ENCODE data around the gene MIB1. TPM values are rescaled to one million over a fixed set of nuclear protein-coding genes. Genes with fewer than 3 reads are reported as not detected.

The MIB1 gene
- total RNA-seq, 1 donor from 2014 or later = 37.9 TPM

DNA sequence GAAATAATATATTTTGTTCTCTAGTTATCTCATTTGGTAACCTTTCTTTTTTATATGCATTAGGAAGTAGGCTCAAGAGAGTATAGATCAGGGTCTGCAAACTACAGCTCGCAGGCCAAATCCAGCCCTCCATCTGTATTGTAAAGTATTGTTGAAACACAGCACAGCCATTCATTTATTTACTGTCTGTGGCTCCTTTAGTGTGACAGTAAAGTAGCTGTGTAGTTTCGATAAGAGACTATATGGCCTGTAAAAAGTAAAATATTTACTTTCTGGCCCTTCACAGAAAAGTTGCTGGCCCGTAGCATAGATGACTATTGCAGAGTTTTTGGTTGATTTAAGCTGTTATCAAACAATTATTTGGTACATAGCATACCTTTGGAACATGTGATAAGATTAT, 67.6 kb downstream of the MIB1 start:
- intact Hi-C loops (cut with micrococcal nuclease) = no loop called here

- intact Hi-C loops (cut with micrococcal nuclease) = no loop called here
Observed at GRCh38 chr18:21809725-21810124, 69.1 kb downstream of the MIB1 start.

DNA sequence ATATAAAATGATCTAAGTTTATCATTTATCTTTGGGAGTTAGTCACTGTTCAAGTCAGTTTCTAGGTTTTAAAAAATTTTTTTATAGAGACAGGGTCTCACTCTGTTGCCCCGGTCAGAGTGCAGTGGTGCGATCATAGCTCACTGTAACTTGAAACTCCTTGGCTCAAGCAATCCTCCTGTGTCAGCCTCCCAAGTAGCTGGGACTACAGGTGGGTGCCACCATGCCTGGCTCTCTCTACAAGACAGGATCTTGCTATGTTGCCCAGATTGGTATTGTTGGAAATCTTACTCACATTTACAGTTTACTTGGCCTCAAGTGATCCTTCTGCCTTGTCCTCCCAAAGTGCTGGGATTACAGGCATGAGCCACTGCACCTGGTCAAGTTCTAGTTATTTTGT, 74.5 kb downstream of the MIB1 start:
- intact Hi-C loops (cut with micrococcal nuclease) = no loop called here

- intact Hi-C loops (cut with micrococcal nuclease) = loop anchor here (1.0 kb wide), 1 partner anchor 136 kb away; no protein-coding TSS in a partner anchor
Observed at GRCh38 chr18:21820033-21820810, 79.6 kb downstream of the MIB1 start.

DNA sequence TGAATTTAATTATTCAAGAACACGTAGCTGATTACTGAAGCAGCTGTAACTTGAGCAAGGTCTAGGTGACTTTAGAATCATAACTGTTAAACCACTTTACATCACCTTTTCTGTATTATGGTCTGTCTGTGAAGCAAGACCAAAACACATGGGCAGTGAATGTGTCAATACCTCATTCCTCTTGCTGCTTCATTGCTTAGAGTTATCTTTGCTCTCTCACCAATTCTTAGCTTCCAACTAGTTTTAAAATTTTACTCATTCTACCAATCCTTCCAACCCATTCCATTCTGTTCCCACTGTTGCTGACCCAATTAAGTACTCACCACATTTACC, 80.2 kb downstream of the MIB1 start:
- intact Hi-C loops (cut with micrococcal nuclease) = loop anchor here (1.0 kb wide), 1 partner anchor 136 kb away; no protein-coding TSS in a partner anchor

DNA sequence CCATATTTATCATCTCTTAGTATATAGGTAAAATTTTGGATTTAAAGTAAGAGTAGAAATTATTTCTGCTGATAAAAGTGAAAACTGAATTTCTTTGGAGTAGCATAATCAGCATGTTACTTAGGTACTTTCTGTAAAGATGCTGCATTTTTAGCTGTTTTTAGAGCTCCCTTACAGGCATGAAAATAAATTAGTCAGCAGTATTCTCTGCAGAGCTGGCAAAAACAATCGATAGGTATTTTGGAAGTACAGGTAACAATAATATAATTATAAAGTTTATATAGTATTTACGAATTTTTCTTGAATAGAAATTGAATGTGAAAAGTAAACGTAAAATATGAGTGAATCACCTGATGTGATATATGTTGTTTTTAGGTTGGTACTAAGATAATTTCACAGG, 83.3 kb downstream of the MIB1 start:
- intact Hi-C loops (cut with micrococcal nuclease) = no loop called here

DNA sequence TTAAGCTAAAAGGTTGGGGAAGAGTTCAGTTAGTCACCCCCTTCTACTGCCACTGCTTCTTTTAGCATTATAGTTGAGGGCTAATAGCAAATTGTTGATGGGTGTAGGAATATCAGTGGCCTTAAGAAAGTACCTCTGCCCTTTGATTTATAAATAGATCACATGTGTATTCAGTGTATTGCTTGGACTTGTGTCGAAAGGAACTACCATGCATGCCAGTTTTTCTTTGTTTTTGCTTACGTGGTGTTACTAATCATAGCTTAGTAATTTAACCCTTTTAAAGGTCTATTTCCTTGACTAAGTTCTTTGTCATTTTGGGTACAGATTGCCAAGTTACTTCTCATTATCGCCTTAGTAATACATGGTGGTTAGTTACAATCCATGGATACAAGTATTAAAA, 85.6 kb downstream of the MIB1 start:
- intact Hi-C loops (cut with micrococcal nuclease) = no loop called here

DNA sequence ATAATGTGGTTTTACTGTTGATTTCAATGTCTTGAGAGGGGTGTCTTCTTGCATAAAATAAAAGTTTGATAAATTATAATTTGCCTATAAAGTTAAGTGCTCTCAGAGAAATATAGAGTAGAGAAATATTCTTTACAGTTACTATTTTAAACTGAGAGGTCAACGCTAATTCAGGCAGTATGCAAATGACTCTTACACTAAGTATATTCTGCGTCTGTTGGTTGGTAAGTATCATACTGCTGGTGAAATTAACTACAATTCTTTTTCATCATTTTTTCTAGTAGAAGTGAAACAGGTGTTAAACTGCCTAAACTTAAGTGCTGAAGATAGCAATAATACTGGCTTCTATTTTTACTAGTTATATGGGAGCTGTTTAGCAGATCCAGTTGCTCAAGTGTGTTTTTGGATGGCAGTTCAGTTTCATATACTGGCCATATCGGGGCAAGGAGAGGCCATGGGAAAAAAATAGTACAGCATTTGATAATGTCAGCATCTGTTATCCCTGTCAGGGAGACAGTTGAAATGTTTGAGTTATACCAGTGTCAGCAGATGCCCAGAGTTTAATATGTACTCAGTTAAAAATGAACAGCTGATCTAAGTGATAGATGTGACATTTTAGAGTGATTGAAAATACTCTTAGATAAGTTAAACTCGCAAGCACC, 86.2 kb downstream of the MIB1 start:
- intact Hi-C loops (cut with micrococcal nuclease) = no loop called here

- intact Hi-C loops (cut with micrococcal nuclease) = no loop called here
Observed at GRCh38 chr18:21830532-21830931, 89.9 kb downstream of the MIB1 start.

GRCh38 chr18:21831413-21831831, 90.8 kb downstream of the MIB1 start:
- intact Hi-C loops (cut with micrococcal nuclease) = no loop called here

DNA sequence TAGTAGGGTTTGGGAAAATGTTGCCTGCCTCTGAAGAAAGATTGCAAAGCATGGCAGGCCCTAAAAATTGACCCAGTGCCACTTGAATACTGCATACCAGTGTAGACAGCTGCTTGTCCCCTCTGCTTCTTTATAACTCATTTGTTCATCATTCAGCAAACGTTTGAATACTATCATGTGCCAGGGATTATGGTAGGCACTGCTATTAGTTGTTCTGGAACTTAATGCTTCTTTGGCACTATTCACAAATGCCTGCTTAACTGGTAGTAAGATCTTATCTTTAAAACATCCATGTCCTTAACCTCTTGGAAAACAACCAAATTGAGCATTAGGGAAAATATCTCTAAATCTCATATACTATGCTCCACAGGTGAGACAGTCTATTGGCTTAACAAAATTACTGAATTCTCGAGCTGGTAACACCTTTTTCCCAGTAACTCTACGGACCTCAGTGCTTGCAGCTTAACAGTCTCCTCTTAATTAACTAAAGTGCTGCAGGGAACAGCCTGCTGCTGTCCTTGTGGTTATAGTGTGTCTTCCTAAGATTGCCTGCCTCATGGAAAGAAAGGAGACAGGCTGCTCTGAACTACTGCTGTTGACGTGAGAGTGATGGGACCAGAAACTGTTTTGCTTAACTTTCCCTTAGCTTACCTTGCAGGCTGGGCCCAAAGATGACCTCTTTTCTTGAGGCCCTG, 93.2 kb downstream of the MIB1 start:
- intact Hi-C loops (cut with micrococcal nuclease) = no loop called here

- intact Hi-C loops (cut with micrococcal nuclease) = no loop called here
Observed at GRCh38 chr18:21834299-21834660, 93.7 kb downstream of the MIB1 start.

- intact Hi-C loops (cut with micrococcal nuclease) = no loop called here
Observed at GRCh38 chr18:21841570-21841969, 101.0 kb downstream of the MIB1 start.

- intact Hi-C loops (cut with micrococcal nuclease) = no loop called here
Observed at GRCh38 chr18:21843341-21843740, 102.7 kb downstream of the MIB1 start.

DNA sequence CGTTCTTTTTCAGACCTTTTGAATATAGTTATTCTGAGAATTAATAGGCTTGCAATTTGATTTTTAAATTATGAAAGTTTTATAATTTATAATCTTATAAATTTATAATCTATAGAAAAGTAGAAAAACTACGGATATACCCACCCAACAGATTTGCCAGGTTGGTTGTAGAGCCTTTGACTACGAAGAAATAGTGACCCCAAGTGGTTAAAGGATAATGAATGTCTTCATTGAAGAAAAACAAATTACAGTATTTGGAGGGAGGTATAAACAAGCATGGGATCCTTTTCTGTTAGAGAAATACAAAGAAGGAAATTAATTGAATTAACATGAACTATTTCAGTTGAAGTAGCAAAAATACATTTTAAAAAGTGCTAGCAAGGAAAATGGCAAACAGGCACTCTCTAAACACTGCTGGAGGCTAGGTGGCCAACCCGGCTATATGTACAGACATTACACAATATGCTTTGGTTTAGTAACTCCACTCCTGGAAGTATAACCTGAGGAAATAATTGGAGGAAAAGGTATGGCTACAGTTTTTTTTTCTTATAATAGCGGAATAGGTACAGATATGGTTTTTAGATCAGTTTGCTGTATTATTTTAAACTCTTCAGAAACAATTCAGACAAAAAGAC, 110.9 kb downstream of the MIB1 start:
- intact Hi-C loops (cut with micrococcal nuclease) = loop anchor here (2.0 to 5.0 kb wide), 4 partner anchors 109 to 363 kb away; partner anchors contain the start of genes ESCO1 and MIB1

DNA sequence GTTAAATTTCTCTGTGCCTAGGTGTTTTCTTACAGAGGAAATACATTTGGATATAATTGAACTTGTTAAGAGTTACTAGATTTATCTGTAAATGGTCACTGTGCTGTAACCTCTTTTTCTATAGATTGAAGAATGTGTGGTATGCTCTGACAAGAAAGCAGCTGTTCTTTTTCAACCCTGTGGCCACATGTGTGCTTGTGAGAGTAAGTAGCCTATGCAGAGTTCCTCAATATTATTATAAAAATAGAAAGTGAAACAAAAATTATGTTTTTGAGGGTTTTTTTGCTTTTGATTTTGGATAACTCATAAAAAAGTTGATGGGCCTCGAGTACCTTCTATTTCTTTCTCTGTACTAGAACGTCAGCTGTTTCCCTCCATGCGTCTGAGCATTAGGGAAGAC, 112.4 kb downstream of the MIB1 start:
- intact Hi-C loops (cut with micrococcal nuclease) = loop anchor here (5.0 kb wide), 3 partner anchors 111 to 251 kb away; partner anchors contain the start of genes ESCO1 and MIB1

- intact Hi-C loops (cut with micrococcal nuclease) = loop anchor here (5.0 kb wide), 3 partner anchors 112 to 252 kb away; partner anchors contain the start of genes ESCO1 and MIB1
Observed at GRCh38 chr18:21853775-21854552, 113.4 kb downstream of the MIB1 start.

DNA sequence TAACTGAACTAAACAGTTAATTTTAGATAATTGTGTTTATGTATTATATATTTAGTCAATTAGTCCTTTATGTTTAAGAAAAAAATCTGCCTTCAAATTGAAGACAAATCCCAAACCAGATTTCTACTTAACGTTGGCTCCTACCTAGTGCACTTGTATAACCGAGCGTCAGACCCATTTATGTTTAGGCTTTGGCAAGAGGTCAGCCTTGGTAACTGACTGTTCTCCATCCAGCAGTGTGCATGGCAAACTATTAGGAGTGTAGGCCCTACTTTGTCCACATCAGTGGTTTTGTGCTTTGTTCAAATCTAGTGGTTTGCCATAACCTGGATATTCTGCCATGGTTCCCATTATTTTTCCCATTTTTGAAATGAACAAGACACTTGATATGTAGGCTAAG, 114.8 kb downstream of the MIB1 start:
- intact Hi-C loops (cut with micrococcal nuclease) = no loop called here

GRCh38 chr18:21857871-21858270, 117.3 kb downstream of the MIB1 start:
- intact Hi-C loops (cut with micrococcal nuclease) = no loop called here

GRCh38 chr18:21858544-21858943, 118.0 kb downstream of the MIB1 start:
- intact Hi-C loops (cut with micrococcal nuclease) = no loop called here

DNA sequence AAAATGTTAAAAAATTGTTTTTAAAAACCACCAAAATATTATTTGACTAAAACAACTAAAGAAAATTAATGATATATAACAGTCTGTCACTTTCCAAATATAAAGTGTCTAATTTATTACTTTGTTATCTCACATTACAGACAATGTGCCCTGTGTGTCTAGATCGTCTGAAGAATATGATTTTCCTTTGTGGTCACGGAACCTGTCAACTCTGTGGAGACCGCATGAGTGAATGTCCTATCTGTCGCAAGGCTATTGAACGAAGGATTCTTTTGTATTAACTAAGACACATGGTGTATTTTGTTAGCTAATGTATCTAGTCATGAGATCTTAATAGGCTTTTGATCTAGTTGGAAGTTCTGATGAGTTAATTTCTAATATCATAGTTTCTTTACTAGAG, 123.8 kb downstream of the MIB1 start:
- intact Hi-C loops (cut with micrococcal nuclease) = no loop called here

All from T-helper 2 cell treated with Interferon-gamma antibody and Interleukin-4, amounts not matched to agents 100 ng/mL and 5 ng/mL, for 36 hours (primary cell).